ENCODE results near the gene DHRS11.
A peak's percentile ranks its signal among the peaks of the same experiment; 100 is the strongest.

DHRS11 gene

DNA sequence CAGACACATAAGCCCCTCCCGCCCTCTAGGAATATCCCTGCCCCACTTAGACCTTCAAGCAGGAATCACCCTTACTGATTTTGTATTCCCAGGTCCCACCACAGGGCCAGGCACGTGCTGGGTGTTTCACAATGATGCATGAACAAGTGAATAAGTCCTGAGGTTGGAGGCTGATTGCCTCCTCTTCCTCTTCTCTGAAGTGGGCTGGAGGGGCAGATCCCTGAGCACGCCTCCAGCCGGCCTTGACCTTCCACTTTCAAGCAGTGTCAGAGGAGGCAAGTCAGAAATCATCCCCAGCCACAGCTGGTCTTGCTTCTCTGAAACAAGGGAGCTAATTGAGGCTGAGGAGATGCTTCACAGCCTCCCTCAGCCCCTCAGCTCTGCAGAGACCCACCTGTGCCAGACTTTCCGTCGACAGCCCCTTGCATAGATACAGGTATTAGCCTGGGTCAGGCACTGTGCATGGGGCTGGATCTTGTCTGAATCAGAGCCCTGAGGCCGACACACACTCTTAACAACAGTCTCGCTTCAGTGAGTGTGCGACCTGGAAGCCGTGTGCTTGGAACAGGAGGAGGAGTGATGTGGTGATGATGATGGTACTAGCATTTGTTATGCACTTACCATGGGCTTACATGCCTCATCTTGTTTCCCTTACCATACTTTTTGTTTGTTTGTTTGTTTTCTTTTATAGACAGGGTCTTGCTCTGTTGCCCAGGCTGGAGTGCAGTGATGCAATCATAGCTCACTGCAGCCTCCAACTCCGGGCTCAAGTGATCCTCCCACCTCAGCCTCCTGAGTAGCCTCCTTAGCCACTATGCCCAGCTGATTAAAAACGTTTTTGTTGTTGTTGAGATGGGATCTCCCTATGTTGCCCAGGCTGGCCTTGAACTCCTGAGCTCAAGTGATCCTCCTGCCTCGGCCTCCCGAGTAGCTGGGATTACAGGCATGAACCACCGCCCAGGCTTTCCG, 24.7 kb downstream of the DHRS11 start:
- DNase-seq: no peak

DNA sequence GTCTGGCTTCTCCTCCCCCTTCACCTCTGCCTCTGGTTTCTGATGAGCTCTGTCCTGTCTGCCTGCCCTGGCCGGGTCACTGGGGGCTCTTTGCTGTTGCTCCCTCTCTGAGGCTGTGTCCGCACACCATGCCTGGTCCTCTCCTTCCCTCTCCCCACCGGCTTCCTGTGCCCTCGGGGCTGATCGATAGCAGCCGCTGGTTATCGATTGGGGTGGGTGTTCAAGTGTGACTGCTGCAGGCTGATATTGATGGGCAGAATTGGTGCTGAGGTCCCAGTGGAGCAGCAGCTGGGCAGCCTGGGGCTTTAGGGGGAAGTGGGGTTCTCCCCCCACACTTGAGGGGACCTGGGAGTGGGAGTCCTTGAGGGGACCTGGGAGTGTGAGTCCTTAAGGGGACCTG, 26.1 kb downstream of the DHRS11 start:
- DNase-seq: no peak

DNA sequence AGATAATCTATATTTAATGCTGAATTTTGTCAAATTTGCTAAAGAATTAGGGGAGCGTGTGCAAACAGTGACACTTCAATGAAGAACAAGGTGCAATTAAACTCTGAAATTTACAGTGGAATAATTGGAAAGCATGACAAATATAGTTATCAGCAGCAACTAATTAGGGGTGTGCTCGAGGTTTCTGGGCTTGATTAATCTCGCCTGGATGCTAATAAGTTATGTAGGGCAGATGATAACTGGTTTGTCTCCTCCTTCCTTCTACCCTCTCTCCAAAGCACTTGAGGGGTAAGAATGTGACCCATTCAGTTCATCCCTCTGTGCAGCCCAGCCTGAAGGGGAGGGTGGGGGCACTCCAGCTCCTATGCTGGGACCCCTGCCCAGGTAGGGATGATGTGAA, 31.6 kb downstream of the DHRS11 start:
- no peak for DNase-seq

DNA sequence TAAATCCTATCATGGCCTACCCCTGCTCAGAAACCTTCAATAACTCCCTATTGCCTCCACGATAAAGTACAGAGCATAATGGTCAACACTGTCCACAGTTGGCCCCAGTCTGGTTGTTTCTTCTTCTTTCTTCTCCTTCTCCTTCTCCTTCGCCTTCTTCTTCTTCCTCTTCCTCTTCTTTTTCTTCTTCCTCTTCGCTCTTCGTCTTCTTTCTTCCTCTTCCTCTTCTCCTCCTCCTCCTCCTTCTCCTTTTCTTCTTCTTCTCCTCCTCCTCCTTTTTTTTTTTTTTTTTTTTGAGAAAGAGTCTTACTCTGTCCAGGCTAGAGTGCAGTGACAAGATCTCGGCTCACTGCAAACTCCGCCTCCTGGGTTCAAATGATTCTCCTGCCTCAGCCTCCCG, 33.5 kb downstream of the DHRS11 start:
- DNase-seq: no peak

DNA sequence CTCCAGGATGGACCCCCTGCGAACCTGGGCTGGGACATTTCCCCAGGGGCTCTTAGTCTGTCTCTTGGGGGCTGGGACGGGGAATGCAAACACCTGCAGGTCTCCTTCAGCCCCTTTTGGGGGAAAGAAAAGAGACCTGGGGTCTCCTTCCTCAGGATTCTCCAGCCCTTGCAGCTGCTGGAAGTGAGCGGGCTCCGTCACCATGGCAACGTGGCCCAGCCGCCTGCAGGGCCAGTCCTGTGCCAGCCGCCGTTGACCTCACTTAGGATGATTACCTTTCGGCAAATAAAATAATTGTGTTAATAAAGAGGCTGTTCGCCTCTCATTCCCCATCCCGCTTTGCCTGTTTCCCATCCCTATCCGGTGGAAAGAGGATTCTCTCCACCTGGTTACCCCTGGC, 35.4 kb downstream of the DHRS11 start:
- DNase-seq: no peak

DNA sequence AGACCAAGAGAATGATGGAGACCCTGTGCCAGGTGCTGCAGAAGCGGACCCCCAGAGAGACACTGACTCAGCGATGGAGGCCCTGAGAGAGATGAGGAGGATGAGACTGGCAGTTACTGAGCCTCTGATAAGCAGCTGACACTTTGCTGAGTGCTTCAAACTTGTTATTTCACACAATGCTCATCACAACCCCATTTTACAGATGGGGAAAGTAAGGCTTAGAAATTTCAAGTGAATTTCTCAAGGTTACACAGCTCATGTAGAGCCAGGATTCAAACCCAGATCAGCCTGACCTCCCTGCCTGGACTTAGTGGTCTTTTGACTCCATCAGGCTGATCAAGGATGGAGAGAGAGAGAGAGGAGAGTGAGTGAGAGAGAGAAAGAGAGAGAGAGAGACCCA, 36.9 kb downstream of the DHRS11 start:
- DNase-seq: no peak

DNA sequence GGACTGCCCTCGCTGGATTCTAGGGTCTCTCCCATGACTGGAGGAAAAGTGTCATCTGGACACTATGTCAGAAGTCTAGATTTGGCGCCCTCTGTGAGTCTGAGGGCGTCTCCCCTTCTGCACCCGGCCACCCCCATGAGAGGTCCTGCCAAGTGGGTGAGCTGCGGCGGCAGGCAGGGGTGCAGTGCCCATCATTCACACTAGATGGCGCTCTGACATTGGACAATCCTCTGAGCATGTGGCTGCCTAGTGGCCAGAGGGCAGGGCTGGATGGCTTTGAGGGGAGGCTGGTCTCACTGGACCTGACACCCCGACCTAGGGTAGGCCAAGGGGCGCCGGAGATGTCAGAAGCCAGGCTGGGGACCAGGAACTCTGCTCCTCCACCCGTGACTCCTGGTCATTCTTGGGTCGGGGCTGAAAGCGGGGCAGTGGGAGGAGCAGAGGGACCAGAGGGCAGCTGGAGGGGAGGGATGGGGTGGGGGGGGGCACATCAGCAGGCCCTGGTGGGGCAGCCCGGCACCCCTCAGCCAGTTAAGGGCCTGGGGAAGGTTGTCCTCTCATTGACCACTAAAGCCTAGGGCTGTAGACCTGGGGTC, 37.7 kb downstream of the DHRS11 start:
- peak; percentile 73 for DNase-seq

DNA sequence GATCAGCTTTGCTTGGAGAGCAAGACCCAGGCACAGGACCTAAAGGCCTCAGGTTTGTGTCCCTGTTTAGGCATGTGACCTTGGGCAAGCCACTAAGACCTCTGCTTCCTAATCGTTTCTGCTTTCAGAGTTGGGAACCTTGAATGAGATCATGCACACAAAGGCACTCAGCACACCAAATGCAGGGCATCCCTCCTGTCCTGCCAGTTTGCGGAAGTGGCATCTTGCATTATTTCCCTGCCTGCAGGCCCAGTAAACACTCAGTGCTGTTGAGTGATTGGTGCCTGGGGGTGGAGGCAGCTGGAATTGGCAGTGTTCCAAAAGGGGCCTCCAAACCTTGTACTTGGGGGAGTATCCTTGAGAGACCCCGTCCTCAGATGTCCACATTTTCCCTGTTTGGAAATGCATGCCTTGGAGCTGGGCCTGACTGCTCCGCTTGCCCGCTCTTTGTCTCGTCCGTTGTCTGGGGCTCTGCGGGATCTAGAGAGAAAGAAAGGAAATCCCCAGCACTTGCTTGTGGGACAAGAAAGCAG, 38.4 kb downstream of the DHRS11 start:
- DNase-seq: no peak

DNA sequence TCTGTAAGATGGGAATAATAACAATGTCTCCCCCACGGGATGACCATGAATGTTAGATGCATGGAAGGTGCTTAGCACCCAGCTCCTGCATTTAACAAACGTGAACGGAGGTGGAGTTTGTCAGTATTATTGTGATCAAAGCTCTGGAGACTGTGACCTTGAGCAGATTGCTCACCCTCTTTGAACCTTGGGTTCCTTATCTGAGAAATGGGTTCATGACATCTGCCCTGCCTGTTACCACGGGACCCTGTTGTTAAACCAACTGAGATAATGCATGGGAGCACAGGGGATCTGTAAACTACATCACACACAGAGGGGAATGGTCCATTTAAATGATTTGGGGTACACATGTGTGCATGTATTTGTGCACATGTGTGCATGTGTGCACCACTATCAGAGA, 39.3 kb downstream of the DHRS11 start:
- no peak for DNase-seq

DNA sequence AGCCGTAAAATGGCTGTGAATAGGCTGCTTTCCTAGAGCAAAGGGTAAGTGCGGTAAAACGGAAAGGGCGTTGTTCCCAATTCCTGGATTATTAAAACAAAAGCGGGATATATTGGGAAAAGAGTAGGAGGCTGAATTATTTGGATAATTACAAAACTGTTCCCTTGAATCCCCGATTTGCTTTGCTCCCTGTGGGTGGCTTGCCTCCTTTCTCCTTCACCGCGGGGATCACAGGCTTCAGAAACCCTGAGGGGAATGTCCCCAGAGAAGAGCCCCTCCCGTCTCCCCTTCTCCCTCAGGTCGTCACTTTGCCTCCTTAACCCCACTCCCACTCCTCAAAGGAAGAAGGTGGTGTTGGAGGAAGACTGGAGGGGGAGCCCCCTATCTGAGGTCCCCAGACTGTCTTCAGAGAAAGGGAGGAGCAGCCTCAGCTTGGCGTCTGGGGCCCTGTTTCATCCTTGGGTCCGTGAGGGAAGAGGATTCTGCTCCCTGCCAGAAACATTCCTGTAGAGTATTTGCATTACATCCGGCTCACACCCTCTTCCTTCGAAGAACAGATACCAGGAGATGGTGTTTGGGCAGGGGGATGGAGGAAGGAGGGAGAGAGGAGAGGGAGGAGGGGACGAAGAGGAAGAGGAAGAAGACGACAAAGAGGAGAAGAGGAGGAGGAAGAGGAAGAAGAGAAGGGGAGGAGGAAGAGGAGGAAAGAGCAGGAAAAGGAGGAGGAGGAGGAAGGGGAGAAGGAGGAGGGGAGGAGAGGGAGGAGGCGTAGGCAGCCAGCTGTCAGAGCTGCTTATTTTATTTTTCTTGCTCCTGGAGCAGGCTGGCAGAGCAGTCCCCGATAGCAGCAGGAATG, 41.5 kb downstream of the DHRS11 start:
- DNase-seq: no peak

DNA sequence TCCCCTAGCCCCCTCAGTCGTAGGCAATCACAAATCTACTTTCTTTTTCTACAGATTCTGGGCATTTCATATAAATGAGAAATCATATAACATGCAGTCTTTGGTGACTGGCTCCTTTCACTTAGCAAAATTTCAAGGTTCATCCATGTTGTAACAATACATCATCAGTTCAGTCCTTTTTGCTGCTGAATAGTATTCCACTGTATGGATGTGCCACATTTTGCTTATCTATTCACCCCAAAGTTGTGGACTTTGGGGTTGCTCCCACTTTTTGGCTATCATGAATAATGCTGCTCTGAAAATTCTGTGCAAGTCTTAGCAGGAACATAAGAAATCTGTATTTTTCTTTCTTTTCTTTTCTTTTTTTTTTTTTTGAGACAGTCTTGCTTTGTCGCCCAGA, 48.7 kb downstream of the DHRS11 start:
- DNase-seq: no peak

DNA sequence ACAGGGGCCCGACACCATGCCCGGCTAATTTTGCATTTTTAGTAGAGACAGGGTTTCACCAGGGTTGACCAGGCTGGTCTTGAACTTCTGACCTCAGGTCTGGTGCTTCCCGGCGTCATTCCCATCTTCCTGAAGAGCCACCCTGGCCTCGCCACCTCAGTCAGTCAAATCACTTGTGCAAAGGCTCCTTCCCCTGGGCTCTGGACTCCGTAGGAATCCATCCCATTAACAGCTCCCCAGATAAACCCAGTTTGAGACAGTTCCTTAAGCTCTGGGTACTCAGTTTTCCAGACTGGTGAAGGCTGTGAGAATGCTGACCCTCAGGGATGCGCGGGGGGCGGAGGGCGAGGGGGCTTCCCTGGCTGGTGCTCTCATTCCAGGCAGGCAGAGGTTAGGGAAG, 49.2 kb downstream of the DHRS11 start:
- DNase-seq: no peak

DNA sequence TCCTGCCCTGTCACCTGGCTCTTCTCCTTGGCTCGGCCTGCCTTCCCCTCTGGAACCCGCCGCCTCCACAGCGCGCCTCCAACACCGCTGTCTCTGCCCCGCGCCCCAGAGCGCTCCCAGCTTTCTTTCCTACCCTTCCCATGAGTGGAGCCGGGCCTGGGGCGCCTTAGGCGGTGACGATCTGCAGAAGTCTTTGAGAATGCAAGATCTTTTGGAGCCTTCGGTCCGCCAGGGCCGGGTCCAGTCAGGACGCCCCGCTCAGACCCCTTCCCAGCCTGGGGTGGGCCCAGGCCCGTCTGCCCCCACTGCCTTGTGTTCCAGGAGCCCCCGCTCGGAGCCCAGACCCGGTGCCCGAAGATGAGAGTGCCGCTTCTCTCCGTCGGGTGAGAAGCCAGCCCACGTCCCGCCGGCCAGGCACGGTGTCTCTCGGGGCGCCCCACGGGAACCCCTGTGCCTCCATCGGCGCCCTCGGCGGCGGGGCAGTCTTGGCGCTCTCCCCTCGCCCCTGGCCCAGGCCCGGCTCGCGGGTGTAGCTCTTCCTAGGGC, 49.7 kb downstream of the DHRS11 start:
- no peak for DNase-seq

DNA sequence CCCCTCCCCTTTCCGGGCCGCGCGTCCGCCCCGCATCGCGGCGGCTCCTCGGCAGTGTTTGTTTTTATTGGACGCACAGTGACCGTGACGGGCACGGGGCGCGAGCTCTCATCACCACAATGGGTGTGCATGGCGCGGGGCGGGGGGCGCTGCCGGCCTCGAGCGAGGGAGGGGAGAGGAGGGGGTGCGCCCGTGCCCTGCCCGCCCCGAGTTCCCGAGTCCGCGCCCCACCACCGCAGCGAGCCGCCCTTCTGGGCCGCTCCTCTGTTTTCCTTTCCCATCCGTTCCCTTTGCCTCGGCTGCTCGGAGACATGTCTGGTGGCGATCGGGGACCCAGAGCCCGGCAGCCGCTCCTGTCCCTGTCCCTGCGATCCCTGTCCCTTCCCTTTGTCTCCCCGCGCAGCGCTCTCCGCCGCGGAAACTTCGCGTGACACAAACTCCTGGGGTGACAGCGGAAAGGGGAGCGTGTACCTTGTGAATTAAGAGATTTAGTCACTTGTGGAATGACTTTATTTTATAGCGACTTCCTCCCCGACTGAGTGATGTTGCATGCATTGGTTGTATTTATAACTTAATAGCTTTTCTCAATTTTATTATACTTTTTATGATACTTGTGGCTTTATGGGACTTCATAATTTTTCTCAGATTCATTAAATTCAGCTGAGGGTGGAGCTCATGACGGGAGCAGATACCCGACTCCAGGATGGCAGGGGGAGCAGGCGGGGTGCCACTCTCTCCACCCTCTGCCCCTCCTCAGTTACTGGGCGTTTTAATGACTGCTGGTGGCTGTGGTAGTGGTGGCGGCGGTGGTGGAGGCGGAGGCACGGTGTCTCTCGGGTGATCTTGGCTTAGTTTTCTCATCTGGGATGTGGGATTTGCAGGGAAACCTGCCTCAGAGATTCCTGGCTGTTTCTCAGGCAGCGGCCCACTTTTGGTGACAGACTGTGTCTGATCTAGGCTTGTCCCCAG, 50.5 kb downstream of the DHRS11 start:
- peak; percentile 15 for DNase-seq

DNA sequence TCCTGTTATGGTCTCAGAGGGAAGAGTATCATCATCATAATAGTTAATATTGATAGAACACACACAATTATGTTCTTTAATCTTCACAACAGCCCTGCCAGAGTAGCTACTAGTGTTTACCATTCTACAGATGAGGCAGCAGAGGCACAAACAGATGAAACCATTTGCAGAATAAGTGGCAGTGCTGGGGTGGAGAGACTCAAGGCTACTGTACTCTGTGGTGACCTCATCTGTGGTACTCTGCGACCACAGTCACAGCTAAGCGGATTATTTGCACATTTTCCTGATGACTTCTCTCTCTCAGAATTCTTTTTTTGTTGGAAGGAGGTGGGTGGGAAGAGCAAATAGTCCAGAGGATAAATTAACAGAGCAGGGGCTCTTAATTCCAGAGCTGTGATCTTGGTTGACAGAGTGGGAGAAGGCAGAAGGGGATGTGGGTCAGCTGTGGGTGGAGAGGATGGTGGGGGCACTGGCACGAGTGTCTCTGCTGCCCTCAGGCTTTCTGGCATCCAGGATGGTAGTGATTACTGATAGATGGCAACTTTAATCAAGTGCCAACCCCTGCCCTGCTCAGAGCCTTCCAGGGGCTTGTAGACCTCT, 51.5 kb downstream of the DHRS11 start:
- no peak for DNase-seq

DNA sequence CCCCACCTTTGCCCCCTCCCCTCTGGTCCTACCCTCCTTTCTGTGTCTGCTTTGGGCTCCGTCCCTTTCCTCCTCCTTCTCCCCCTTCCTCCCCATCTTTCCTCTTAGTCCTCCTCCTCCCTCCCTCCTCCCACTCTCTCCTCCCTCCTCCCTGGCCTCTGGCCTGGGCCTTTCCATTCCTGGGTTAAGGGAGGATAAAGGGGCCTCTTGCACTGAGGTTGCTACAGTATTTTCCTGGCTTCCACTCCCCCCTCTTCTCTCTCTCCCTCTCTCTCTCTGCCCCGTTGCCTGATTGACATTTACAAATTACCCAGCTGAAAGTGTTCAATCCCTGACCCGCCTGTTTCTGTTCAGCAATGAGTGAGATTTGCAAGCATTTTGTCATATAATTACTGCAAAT, 53.7 kb downstream of the DHRS11 start:
- no peak for DNase-seq

DNA sequence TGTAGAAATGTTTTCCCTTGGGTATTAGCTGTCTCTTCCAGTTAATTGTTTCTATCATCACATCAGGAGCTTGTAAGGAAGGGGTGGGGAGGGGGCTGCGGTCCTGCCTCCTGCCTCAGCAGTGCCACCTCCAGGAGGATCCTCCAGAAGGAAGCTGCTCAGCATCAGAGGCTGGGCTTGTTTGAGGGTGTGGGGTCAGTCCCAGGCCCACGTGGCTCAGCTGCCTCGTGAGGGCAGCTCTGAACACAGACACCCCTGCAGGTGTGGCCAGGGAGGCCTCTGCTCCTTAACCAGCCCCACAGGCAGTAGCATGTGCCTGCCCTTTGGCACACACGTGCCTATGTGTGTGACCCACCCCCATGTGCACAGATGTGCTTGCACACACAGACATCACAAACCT, 56.0 kb downstream of the DHRS11 start:
- DNase-seq: no peak

DNA sequence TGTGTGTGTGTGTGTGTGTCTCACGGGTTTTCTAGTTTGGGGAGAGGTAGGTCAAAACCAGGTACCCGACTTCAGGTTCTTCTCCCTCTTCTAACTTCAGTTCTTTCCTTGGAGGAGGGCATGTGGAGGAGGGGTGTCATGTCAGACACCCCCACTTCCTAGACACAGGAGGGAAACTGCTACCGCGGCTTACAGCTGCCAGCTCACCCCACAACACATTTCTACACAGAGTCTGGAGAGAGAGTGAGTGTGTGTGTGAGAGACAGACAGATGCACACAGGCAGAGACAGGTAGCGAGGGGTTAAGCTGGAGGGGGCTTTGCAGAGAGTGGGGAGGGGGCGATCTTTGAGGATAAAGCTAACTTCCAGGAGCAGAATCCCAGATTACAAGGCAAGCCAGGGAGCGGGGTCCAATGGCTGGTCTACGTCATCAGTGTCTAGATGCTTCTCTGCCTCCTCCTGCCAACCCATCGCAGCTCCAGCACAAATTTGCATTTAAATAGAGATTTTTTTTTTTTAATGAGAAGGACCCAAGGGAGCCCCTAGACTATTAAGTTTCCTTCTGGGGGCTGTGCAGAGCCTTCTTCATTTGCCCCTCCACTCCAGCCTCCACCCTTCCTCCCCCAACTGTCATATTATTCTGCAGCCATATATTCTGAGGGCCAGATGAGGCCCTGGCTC, 58.6 kb downstream of the DHRS11 start:
- DNase-seq: no peak
